Measurements from ENCODE around the gene SLC27A1. TPM values are rescaled to one million over a fixed set of nuclear protein-coding genes. Genes with fewer than 3 reads are reported as not detected.

Gene SLC27A1
- total RNA-seq, 1 experiment from 2014 or later = 3.7 TPM

- CTCF ChIA-PET = interaction anchor here (1.3 kb wide), 1 partner anchor 44 kb away, joined by 3 read pairs; no protein-coding TSS in a partner anchor
- H3K36me3 ChIP-seq (ENCODE audit: control insufficient read depth, insufficient read depth, low read length) = no peaks in the 10 kb centered on the region
- H3K36me3 Mint-ChIP-seq (ENCODE audit: insufficient read depth, unreplicated experiment) = no peaks in the 10 kb centered on the region
- no peak for TF ChIP-seq CTCF (IDR thresholded peaks at IDR 0.05; ENCODE audit: insufficient read depth in 1 of 2, low read depth in 1 of 2, low read length in 1 of 2, severe bottlenecking in 1 of 2, unreplicated experiment in 1 of 2)
- H3K27ac Mint-ChIP-seq (ENCODE audit: unreplicated experiment) = no peak overlapping the region
- POLR2A ChIA-PET = no interaction called here
- H3K4me3 Mint-ChIP-seq (ENCODE audit: unreplicated experiment) = no peak overlapping the region
- H3K9me3 Mint-ChIP-seq (ENCODE audit: unreplicated experiment) = no peaks in the 10 kb centered on the region
- H3K4me1 Mint-ChIP-seq (ENCODE audit: low read depth, unreplicated experiment) = no peaks in the 10 kb centered on the region
- DNase-seq = no peak
- no peaks in the 10 kb centered on the region for H3K27me3 Mint-ChIP-seq (ENCODE audit: insufficient read depth, unreplicated experiment)
- intact Hi-C loops (cut with micrococcal nuclease; ENCODE audit: unreplicated experiment) = no loop called here
- H3K4me1 ChIP-seq = no peaks in the 10 kb centered on the region
- no peaks in the 10 kb centered on the region for H3K27me3 ChIP-seq (replicated peaks; ENCODE audit: control insufficient read depth, insufficient read depth, low read length)
- no peak overlapping the region for H3K4me3 ChIP-seq (ENCODE audit: low read depth, low read length)
- no TSS peak for BruUV-seq (replicated peaks)
- no peaks in the 10 kb centered on the region for H3K9me3 ChIP-seq
Measured at GRCh38 chr19:17529239-17530158, 59.2 kb downstream of the SLC27A1 start.

DNA sequence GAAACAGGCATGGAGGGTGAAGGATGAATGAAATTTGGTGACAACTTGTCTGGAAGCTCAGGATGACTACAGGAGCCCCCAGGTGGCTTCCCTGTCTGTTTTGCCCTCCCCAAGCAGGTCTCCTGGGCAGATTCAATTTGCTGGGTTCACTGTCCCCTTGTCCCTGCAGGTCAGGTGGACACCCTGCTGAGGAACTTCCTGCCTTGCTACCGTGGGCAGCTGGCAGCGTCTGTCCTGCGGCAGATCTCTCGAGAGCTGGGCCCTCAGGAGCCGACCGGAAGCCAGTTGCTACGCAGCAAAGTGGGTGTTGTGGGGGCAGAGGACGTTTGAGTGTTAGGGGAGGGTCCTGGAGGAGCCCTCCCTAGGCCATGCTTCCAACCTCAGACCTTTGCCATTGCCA lies 60.3 kb downstream of the SLC27A1 start:
- no peak for DNase-seq
- H3K4me3 Mint-ChIP-seq (ENCODE audit: unreplicated experiment) = no peak overlapping the region
- H3K4me1 Mint-ChIP-seq (ENCODE audit: low read depth, unreplicated experiment) = no peaks in the 10 kb centered on the region
- no peak for TF ChIP-seq CTCF (IDR thresholded peaks at IDR 0.05; ENCODE audit: insufficient read depth in 1 of 2, low read depth in 1 of 2, low read length in 1 of 2, severe bottlenecking in 1 of 2, unreplicated experiment in 1 of 2)
- H3K27me3 Mint-ChIP-seq (ENCODE audit: insufficient read depth, unreplicated experiment) = no peaks in the 10 kb centered on the region
- no peaks in the 10 kb centered on the region for H3K9me3 Mint-ChIP-seq (ENCODE audit: unreplicated experiment)
- no peak overlapping the region for H3K4me3 ChIP-seq (ENCODE audit: low read depth, low read length)
- H3K9me3 ChIP-seq = no peaks in the 10 kb centered on the region
- CTCF ChIA-PET = interaction anchor here (0.6 to 1.3 kb wide), 2 partner anchors 43 to 404 kb away, joined by 3 to 5 read pairs; no protein-coding TSS in a partner anchor
- POLR2A ChIA-PET = no interaction called here
- no peaks in the 10 kb centered on the region for H3K36me3 Mint-ChIP-seq (ENCODE audit: insufficient read depth, unreplicated experiment)
- no peak overlapping the region for H3K27ac Mint-ChIP-seq (ENCODE audit: unreplicated experiment)
- no peaks in the 10 kb centered on the region for H3K4me1 ChIP-seq
- intact Hi-C loops (cut with micrococcal nuclease; ENCODE audit: unreplicated experiment) = no loop called here
- no peaks in the 10 kb centered on the region for H3K27me3 ChIP-seq (replicated peaks; ENCODE audit: control insufficient read depth, insufficient read depth, low read length)
- H3K36me3 ChIP-seq (ENCODE audit: control insufficient read depth, insufficient read depth, low read length) = no peaks in the 10 kb centered on the region
- BruUV-seq (replicated peaks) = no TSS peak

DNA sequence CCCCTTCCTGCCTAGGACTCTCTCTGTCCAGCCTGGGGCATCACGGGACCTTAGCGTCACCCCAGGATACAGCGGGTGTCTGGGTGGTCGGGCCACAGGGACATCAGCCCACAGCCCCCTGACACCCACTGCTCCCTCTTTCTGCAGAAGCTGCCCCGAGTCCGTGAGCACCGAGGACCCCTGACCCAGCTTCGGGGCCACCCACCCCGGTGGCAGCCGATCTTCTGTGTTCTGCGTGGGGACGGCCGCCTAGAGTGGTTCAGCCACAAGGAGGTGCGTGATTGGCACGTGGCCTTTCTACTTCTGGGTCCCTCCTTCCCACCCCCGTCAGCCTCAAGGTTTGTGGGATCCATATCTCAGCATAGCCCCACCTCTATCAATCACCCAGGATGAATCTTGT lies 61.8 kb downstream of the SLC27A1 start:
- ChIA-PET POLR2A (no interaction called here), CTCF (no interaction called here)

More for the DNA sequence above, 61.8 kb downstream of the SLC27A1 start:
- Histone ChIP-seq H3K27me3 (replicated peaks; ENCODE audit: control insufficient read depth, insufficient read depth, low read length) (no peaks in the 10 kb centered on the region), H3K4me1 (no peaks in the 10 kb centered on the region), H3K4me3 (ENCODE audit: low read depth, low read length) (no peak overlapping the region), H3K9me3 (no peaks in the 10 kb centered on the region), H3K36me3 (ENCODE audit: control insufficient read depth, insufficient read depth, low read length) (no peaks in the 10 kb centered on the region)
- Mint-ChIP-seq H3K4me1 (ENCODE audit: low read depth, unreplicated experiment) (no peaks in the 10 kb centered on the region), H3K27ac (ENCODE audit: unreplicated experiment) (no peak overlapping the region), H3K9me3 (ENCODE audit: unreplicated experiment) (no peaks in the 10 kb centered on the region), H3K36me3 (ENCODE audit: insufficient read depth, unreplicated experiment) (no peaks in the 10 kb centered on the region), H3K27me3 (ENCODE audit: insufficient read depth, unreplicated experiment) (no peaks in the 10 kb centered on the region), H3K4me3 (ENCODE audit: unreplicated experiment) (no peak overlapping the region)
- DNase-seq = no peak
- BruUV-seq (replicated peaks) = no TSS peak
- TF ChIP-seq CTCF (IDR thresholded peaks at IDR 0.05; ENCODE audit: insufficient read depth in 1 of 2, low read depth in 1 of 2, low read length in 1 of 2, severe bottlenecking in 1 of 2, unreplicated experiment in 1 of 2) = no peak
- intact Hi-C loops (cut with micrococcal nuclease; ENCODE audit: unreplicated experiment) = no loop called here
